GM19025 (cell line): ENCODE measurements around the gene ANO3.

Source experiments
- ATAC-seq: cut with Tn5 transposase; IDR thresholded peaks from one replicate; pipeline ENCODE4 v1.9.1; 2021; ENCODE audit warnings: mild to moderate bottlenecking, low read depth, moderate library complexity; ENCODE audit not compliant: unreplicated experiment

The ANO3 gene

DNA sequence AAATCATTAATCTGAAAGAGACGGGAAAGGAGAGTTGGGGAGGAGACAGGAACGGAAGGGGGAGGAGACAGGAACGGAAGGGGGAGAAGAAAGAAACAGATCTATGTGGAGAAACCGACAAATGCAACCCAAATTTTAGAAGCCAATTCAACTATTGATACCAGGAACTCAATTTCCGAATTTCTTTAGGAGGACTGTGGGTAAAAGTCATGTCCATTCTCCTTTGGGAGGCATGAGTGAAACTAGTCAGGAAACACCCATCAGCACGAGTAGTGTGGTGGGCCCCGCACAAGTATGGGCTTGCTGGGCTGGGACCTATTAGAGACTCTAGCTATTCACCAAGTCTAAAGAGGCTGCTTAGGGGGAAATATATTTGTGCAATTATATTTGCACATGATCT lies 18.1 kb downstream of the ANO3 start:
- ATAC-seq = no peak

DNA sequence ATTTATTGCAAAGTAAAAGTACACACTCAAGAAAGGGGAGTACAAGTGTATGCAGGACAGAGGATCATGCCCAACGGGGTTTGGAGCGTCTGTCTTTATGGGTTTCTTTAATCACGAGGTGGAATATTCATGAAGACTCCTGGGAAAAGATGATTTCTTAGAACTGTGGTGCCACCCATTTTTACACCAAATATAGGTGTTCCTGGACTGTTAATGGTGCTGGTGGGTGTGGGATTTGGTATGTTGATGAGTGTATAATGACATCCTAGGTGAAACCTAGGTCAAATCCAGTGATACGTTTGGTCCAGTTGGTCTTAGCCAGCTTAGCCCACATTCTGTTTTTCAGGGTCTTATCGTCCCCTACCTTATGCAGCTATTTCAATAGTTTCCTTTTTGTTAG lies 21.1 kb downstream of the ANO3 start:
- ATAC-seq = no peak

DNA sequence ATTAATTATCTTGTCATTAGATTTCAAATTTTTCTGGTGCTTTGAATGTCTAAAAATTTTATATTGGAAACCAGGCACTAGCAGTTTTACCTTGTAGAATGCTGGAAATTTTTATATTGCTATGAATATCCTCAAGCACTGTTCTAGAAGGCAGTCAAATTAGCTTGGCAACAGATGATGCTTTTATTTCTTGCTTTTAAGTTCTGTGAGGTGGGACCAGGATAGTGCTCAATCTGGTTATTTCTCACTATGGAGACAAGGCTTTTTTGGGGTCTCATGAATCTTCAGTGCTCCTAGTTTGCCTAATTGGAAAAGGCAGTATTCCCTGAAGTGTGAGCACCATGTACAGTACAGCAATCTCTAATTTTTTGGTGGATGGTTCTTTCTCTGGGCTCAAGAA lies 27.1 kb downstream of the ANO3 start:
- no peak for ATAC-seq

DNA sequence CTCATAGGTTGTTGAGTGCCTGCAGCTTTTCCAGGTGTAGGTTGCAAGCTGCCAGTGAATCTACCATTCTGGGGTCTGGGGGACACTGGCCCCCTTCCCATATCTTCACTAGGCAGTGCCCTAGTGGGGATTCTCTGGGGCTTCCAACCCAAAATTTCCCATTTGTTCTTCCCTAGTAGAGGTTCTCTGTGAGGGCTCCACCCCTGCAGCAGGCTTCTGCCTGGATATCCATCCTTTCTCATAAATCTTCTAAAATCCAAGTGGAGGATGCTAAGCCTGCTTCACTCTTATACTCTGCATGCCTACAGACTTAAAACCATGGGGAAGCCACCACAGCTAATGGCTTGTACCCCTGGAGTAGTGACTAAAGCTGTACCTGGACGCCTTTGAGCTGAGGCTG lies 33.4 kb downstream of the ANO3 start:
- ATAC-seq = no peak

DNA sequence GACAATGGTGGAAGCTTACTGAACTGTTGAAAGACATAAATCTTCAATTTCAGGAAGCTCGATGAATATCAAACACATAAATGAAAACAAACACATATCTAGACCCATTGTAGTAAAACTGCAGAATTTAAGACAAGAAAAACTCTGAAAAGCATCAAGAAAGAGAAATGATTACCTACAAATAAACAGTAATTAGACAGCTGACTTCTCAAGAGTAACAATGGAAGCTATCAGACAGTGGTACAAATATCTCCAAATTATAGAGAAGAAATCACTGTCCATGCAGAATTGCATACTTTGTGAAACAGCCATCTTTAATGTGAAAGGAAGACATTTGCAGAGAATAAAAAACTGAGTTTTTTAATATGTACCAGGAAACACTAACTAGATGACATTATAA lies 45.7 kb downstream of the ANO3 start:
- ATAC-seq = no peak

DNA sequence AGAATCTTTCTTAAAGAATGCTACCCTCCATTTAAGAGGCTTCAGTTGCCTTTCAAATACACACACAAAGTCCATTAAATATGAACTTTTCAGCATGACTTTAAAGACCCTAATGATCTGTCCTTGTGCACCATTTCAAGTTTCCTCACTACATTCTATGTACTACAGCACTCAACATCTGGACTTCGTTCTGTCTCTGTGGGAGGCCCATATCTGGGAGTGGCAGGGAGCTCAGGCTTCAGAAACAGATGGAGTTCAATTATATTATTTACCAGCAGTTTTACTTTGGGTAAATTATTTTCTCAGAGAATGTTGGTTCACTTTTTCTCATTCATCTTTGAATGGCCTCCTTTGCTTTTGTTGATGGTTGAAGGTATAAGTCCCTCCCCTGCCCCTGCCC lies 67.4 kb downstream of the ANO3 start:
- no peak for ATAC-seq

DNA sequence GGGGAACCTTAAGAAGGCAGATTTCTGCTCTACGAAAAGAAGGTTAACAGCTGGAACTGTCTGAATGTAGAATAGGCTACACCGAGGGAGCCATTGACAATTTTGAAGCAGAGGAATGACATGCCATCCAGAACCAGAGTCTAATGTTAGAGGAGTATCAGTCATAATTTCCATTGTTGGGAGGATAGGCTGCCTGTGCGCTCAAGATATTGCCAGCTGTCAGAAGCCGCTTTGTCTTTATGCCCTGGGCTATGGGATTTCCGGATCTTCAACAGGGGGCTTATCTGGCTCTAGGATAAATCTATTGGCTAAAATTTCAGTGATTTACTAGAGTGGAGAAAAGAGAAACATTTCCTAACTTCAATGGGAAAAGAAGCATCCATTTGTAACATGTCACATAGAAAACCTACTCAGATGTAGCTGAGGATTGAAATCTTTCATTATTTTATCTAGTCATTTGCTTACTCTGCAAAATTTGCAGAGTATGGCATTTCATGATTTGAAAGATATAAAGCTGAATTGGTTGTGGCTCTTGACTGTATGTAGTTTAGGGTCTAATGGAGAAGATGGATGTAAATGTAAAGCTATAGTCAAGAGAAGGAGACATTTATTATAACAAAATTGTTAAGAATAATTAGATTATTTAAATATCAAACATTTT lies 78.9 kb downstream of the ANO3 start:
- ATAC-seq = no peak

DNA sequence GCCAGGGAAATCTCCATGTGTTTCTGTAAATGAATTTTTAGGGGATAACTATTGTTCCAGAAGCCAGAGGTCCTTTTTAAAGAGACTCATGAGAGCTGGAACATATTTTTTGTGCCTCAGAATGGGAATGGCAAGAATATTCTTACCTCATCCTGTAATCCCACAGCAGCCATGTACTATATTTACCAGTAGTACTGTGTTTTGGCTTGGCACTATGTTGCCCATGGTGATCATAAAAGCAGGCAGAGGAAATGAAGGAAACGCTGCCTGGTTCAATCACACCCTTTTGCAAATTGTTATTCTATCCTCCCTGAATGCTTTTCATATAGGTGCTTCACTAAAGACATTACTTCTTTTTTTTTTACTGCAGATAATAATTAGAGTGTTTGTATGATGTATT lies 81.0 kb downstream of the ANO3 start:
- ATAC-seq = no peak

DNA sequence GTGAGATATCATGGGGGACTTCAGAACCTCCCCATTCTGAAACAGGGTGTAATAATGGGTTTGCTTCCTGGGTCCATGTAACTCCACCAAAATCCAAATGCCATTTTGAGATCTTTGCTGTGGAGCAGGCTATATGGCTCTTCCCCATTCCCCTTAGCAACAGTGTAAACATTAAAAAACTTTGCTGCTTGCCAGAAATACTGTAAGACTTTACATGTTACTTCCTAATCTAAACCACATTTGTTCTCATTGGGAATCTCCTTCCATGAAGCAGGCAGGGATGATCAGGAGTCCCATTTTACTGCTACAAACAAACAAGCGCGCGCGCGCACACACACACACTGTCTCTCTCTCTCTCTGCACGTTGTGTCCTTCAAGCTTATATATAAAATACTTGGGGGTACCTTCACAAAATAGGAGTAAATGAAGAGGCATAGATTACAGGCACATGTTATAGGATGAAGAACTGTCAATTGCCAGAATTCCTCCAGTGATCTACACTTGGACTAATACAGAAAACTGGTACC lies 86.5 kb downstream of the ANO3 start:
- ATAC-seq = no peak

DNA sequence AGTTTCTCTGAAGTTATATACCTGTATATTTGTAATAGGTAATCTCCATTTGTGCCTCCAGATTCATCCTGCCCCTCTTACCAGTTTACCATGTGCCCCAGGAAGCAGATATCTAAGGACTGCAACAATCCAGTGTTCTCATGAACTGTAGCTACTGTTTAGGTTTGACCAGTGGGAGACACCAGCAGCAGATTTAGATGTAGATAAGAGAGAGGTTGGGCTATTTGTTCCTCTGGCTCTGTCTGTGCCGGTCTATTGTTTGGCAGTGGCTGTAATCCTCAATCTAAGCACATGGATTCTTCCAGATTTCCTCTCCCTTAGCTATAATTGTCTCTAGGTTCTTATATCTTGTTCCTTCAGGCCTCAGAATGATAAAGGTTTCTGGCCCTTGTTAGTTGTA lies 88.4 kb downstream of the ANO3 start:
- ATAC-seq = no peak

DNA sequence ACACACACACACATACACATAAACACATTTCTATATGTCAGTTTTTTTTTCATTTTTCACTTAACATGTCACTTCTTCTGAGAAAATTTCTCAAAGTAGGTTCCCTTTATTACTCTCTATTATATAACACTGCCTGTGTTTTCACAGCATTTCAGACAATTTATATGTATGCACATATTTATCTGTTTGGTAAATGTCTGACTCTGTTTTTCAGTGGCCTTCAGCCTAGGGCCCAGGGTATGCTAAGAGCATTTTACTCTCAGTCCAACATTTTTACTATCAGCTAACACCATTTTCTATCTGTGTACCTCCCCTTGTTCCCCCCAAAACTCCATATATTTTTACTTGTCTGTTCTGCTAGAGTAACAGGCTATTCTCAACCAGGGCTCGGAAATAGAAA lies 92.3 kb downstream of the ANO3 start:
- ATAC-seq = no peak

DNA sequence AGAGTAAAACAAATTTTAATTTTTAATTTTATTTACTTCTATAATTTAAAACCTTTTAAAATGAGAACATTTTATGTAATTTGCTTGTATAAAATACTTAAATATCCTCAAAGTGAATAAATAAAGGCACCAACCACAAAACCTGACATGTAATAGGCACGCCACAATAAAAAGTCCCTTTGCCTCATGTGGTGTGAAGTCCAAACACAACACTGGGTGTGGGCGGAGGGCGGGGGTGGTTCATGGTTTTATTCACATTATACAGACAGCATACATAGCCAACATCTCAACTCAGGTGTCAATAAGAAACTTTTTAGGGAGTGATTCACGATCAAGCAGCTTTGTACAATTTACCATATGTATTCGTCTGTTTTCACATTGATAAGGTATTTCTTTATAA lies 107.9 kb downstream of the ANO3 start:
- no peak for ATAC-seq

DNA sequence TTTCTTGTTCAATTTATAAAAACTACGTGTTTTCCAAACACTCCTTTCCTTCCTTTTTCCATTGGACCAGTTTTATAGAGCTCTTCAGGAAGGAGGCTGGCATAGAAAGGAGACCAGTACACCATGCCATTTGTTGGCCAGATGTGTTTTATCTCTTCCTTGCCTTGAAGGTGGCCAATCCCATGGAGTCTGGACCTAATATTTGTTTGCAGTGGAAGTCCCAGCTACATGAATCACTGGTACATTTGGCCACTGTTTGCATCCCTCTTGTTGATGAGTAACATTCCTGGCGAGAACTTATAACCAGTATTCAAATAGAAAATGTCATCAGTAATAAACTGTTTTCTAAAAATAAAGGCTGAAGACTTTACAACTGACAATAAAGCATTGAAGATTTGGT lies 110.2 kb downstream of the ANO3 start:
- no peak for ATAC-seq

DNA sequence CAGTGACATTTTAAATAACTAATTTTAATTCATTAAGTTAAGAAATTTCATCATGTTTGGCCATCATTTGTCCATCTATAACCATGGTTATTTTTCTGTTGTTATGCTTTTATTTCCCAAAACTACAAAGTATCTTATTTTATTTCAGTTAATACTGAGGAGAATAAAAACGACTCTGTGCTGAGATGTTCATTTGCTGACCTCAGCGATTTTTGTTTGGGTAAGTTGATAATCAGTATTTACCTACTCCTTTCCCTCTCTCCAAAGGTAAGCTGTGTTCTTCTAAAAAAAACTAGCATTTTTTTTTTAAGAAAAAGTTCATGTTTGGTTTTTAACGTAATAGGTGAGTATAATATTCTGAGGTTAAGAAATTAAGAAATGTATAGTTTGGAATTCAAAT lies 111.7 kb downstream of the ANO3 start:
- ATAC-seq = no peak

DNA sequence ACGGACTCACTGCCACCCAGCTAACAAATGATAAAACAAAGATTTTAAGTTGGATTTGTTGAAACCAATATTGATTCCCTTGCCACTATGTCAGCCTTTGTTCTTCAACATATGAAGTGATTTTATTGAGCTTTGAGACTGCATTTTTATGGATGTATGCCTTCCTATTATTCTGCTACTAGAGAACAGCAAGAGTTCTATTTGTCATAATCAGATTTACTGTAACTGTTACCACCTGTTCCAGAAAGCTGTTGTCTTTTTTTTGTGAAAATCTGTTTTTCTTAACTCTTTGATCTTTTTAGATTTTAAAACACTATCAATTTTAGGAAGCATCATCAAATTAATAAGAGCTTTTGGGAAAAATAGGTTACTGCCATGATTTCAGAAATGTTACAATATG lies 125.7 kb downstream of the ANO3 start:
- ATAC-seq = no peak

DNA sequence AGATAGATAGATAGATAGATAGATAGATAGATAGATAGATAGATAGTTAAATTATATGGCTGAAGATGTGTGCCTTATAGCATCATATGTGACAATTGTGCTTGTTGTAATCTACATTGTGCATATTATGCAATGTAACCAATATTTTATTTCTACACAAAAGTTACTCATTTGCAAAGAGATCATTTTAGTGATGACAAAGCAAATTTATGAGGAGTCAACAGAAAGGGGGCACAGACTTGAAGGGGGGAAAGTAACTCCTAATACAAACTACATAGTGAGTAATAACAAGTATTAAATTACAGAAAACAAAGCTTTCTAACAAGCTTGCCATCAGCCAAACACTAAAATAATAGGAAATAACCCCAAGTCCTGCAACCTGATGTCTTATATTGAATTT lies 133.3 kb downstream of the ANO3 start:
- ATAC-seq = no peak

DNA sequence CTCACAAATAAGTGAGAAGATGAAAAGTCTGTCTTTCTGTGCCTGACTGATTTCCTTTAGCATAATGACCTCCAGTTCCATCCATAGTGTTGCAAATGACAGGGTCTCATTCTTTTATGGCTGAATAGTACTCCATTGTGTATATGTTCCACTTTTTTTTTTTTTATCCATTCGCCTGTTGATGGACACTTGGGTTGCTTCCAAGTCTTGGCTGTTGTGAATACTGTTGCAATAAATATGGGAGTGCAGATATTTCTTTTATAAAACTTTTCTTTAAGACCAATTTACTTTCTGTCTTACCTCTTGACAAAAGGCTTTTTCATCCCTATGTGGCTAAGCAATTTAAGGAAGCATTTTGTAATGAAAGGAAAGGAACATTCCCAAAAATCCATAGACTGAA lies 135.6 kb downstream of the ANO3 start:
- no peak for ATAC-seq

DNA sequence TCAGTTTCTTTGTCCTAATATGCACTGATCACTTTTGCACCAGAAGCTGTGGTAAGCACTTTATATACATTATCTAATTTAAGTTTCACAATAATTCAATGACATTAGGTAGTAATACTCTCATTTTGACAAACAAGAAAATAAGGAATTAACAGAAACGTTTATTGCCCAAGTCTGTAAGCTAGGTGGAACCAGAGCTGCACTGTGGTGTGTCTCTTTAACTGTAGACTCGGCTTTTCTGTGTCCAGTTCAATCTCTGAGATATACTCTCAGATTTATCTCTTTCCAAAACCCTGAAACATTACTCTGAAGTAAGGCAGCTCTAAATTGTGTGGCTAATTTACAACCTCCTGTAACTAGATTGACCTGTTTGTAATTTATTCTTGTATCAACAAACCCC lies 139.1 kb downstream of the ANO3 start:
- ATAC-seq = no peak

DNA sequence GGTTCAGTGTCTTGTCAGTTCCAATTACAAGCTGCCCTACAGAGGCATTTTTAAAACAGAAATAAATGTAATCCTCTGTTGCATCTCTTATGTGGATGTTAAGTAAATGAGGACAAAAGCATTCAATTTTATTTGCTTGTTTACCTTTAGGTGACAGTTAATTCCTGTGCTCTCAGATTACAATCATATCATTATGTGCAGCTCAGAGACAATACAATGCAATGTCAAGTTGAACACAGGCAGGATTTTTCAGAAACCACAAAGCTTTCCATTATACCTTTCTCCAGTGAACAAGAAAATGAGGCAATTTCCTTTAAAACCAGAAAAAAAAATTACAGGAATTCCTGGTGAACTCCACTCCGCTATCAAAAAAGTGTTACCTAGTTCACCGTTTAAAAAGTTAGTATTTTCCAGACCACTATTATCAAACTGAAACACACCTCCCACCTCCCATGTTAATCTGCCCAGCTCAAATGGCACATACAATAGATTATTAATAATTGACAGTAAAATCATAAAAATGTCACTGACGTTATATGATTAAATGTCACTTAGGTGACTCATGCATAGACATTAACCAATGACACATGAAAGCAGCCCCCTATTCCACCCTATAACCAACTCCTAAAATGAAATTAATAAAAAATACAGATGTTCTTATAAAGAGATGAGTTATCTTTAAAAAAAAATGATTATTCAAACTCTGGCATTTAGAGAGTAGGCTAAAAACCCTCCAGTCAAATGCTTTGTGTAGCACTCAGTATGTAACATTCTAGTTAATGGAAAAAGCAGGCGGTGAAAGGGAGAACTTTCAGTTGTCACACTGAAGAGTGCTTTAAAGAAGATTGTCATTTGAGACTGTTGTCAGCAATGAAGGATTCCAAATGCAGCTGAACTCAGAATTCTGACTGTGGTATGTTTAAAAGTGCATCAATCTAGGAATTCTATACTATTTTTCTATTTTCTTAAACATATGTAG lies 141.6 kb downstream of the ANO3 start:
- no peak for ATAC-seq

DNA sequence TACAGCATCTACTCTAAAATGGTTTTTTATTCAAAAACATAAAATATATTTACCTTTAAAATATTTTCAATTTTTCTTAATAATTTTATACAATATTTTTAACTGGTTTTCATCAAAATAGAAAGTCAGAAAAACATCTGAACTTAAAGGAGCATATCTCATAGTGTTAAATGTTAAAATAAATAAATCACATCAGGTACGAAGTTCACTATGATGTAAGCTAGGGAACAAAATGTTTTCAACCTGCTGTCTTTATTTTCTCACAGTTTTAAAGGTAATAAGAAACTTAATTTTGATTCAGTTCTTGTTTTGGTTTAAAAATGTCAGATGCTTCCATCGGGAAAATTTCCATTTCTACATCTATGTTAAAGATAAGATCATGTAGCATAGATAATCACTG lies 142.5 kb downstream of the ANO3 start:
- no peak for ATAC-seq

DNA sequence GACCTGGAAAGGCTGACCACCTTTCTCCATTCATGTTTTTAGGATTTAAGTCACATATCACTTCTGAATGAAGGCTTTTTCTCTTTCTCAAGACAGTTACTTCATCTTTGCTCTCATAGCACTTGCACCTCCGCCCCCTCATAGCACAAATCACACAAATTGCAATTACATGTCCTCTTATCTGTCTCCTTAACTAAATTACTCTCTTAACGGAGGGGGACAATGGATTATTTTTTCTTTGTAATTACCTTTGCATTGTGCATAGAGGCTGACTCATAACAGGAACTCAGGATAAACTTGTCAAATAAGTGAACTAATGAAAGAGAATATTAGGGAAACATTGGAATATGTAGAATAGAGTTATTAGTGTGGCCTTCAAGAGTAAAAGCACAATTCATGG lies 145.5 kb downstream of the ANO3 start:
- no peak for ATAC-seq

DNA sequence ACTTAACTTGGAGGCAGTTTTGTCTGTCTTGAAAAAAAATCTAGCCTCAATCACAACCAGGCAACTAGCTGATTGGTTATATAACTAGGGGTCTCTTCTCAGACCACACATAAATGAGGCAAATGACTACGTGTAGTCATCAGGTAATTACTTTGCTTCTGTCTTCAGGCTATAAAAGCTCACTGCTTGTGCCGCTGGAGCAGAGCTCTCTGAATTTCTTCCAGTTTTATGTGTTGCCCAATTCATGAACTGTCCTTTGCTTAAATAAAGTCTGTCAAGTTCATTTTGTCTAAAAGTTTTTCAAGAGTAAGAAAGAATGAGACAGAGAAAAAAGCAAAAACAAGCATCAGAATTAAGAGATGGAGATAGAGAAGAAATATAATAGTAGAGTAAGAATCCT lies 146.8 kb downstream of the ANO3 start:
- ATAC-seq = no peak
